K562 (cell line): ENCODE measurements around the gene ACOD1. TPM values are rescaled to one million over a fixed set of nuclear protein-coding genes. Genes with fewer than 3 reads are reported as not detected.
A peak's percentile ranks its signal among the peaks of the same experiment; 100 is the strongest.

Experiments used
- ATF1 ChIP-seq, 2 experiments: fragments of 450-650 bp in 1 of 2; IDR thresholded peaks; 2 replicates each; pipeline ENCODE4 v1.6.1; 2016; ENCODE audit warnings: missing compliant biosample characterization in 1 of 2, missing genetic modification characterization in 1 of 2
- CHD1 ChIP-seq: fragments of 200-600 bp; sonication (generic); IDR thresholded peaks from one replicate; pipeline ENCODE4 v1.6.1; 2012; ENCODE audit warnings: mild to moderate bottlenecking, moderate library complexity, low read length, inconsistent platforms
- CTBP1 ChIP-seq: fragments of 450-650 bp; IDR thresholded peaks from 2 replicates; pipeline ENCODE4 v1.6.1; 2016; ENCODE audit warnings: borderline replicate concordance
- CXXC5 ChIP-seq: fragments of 250-450 bp; sonication (Bioruptor Pico); IDR thresholded peaks from 2 replicates; pipeline ENCODE4 v1.8.0; 2022; ENCODE audit warnings: inconsistent platforms, mild to moderate bottlenecking, moderate library complexity
- ERF ChIP-seq: fragments of 450-650 bp; formaldehyde crosslinking; IDR thresholded peaks from 2 replicates; pipeline ENCODE4 v1.4.0; 2020; ENCODE audit warnings: mild to moderate bottlenecking, mixed read lengths
- GTF2E2 ChIP-seq: fragments of 200-800 bp; sonication (Bioruptor generic); IDR thresholded peaks from 2 replicates; pipeline ENCODE4 v1.6.1; 2016; ENCODE audit warnings: missing genetic modification characterization, missing compliant biosample characterization
- MAX ChIP-seq: sonication (generic); formaldehyde crosslinking; IDR thresholded peaks from 2 replicates; pipeline ENCODE4 v1.9.0; 2022; ENCODE audit warnings: mild to moderate bottlenecking, missing genetic modification reagents
- MGA ChIP-seq: fragments of 450-650 bp; IDR thresholded peaks from 2 replicates; pipeline ENCODE4 v1.6.1; 2016; ENCODE audit warnings: mild to moderate bottlenecking, moderate library complexity
- NEUROD1 ChIP-seq: fragments of 150-350 bp; IDR thresholded peaks from 2 replicates; pipeline ENCODE4 v1.6.1; 2014; ENCODE audit warnings: borderline replicate concordance, low read length, low read depth; ENCODE audit not compliant: partially characterized antibody
- PHF20 ChIP-seq: fragments of 450-650 bp; IDR thresholded peaks from 2 replicates; pipeline ENCODE4 v1.6.1; 2018; ENCODE audit not compliant: partially characterized antibody
- PHF8 ChIP-seq: fragments of 200-600 bp; sonication (generic); IDR thresholded peaks from 2 replicates; pipeline ENCODE4 v1.6.1; 2012; ENCODE audit warnings: mixed run types, mild to moderate bottlenecking, inconsistent platforms, low read length, moderate library complexity, borderline replicate concordance
- PML ChIP-seq: IDR thresholded peaks from 2 replicates; pipeline ENCODE4 v1.6.1; 2012; ENCODE audit warnings: low read length, inconsistent platforms
- POLR2B ChIP-seq: fragments of 450-650 bp; IDR thresholded peaks from 2 replicates; pipeline ENCODE4 v1.6.1; 2018; ENCODE audit warnings: low read depth; ENCODE audit not compliant: partially characterized antibody
- TAF9B ChIP-seq: fragments of 450-650 bp; IDR thresholded peaks from 2 replicates; pipeline ENCODE4 v1.6.1; 2018; ENCODE audit warnings: mild to moderate bottlenecking; ENCODE audit not compliant: partially characterized antibody
- TARDBP ChIP-seq: fragments of 450-650 bp; IDR thresholded peaks from 2 replicates; pipeline ENCODE4 v1.6.1; 2016
- polyA plus RNA-seq, 8 experiments: library from polyadenylated mRNA; depleted of rRNA in 4 of 8; stranded (reverse) in 5 of 8; unstranded in 3 of 8; fragments of >200 nt; fragmentation: Nextera tagmentation in 2 of 8; fragmentation: Illumina TruSeq in 1 of 8; extraction: Ambion mirVana in 2 of 8; extraction: Trizol in 1 of 8; gene quantifications; 2 replicates each; pipeline versions ENCODE4 v1.2.1 to v1.2.3, GENCODE V29; 2011 to 2014; ENCODE audit warnings: inconsistent platforms in 1 of 8, missing spikeins in 1 of 8
- total RNA-seq, 7 experiments: library from RNA; depleted of rRNA in 6 of 7; stranded (reverse); fragments of >200 nt in 6 of 7; fragmentation: Illumina TruSeq in 2 of 7; extraction: Trizol in 2 of 7; gene quantifications; 2 replicates each; pipeline versions ENCODE4 v1.2.1 to v1.2.3, GENCODE V29; 2011 to 2021; ENCODE audit warnings: low replicate concordance in 1 of 7

ACOD1 gene
- total and polyA plus RNA-seq, 9 of the 15 experiments (the other 6 are each of a cell fraction or from before 2014, with no cell fraction given) = not detected

- TF ChIP-seq MAX (CRISPR knock-in tag) (peak; percentile 75), PHF20 (peak; percentile 90), MGA (peak; percentile 85), NEUROD1 (peak; percentile 16), CHD1 (peak; percentile 30), ERF (CRISPR knock-in tag) (no peak), PHF8 (peak; percentile 77; the same call in 1 of the 2 replicates), GTF2E2 (tag) (peak; percentile 52; the same call in 1 of the 2 replicates), POLR2B (peak; percentile 74), CTBP1 (peak; percentile 85), CXXC5 (CRISPR knock-in tag) (peak; percentile 88), PML (peak; percentile 66; the same call in 1 of the 2 replicates), TAF9B (no peak), ATF1 (CRISPR knock-in tag; IDR thresholded peaks at IDR 0.05) (peak; percentile 84), ATF1 (tag; IDR thresholded peaks at IDR 0.05) (peak; percentile 95), TARDBP (0 out of 2 replicates have a peak, but pooled peaks have one; percentile 29)
- TF ChIP-seq, all 486 proteins: peak for 79
Measured at GRCh38 chr13:76991796-76992547, 43.7 kb downstream of the ACOD1 start, which contains the start of gene CLN5 (continued).
